ENCODE results near the gene FGF14.

Gene FGF14

DNA sequence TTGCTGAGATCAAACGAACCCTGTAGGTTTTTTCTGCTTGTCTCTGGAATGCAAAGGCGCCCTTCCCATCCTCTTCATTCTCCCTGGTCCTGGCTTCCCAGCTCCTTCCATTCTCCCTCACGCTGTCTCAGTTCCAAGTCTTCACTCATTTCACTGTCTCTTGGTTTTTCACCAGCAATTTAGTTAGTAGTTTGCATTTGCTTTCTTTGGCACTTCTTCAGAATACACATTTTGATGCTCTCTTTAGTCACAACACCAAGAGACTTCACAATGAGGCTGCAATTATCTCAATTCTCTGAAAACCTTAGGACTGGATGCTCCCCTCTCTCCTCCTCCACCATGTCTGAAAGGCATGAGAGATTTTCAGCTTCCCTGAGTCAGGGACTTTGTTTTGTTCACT, 470.7 kb downstream of the FGF14 start:
- TF ChIP-seq, protein P1, sequence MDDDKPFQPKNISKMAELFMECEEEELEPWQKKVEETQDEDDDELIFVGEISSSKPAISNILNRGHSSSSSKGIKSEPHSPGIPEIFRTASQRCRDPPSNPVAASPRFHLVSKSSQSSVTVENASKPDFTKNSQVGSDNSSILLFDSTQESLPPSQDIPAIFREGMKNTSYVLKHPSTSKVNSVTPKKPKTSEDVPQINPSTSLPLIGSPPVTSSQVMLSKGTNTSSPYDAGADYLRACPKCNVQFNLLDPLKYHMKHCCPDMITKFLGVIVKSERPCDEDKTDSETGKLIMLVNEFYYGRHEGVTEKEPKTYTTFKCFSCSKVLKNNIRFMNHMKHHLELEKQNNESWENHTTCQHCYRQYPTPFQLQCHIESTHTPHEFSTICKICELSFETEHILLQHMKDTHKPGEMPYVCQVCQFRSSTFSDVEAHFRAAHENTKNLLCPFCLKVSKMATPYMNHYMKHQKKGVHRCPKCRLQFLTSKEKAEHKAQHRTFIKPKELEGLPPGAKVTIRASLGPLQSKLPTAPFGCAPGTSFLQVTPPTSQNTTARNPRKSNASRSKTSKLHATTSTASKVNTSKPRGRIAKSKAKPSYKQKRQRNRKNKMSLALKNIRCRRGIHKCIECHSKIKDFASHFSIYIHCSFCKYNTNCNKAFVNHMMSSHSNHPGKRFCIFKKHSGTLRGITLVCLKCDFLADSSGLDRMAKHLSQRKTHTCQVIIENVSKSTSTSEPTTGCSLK (tag by site-specific recombination; IDR thresholded peaks at IDR 0.05): no peak
- TF ChIP-seq PRDM10 (tag by site-specific recombination; IDR thresholded peaks at IDR 0.05) (no peak), ZNF830 (tag by site-specific recombination; IDR thresholded peaks at IDR 0.05; ENCODE audit: low read depth) (no peak), SCRT2 (tag by site-specific recombination; IDR thresholded peaks at IDR 0.05) (no peak), ZIC2 (tag by site-specific recombination; IDR thresholded peaks at IDR 0.05) (no peak), ZNF132 (tag by site-specific recombination; IDR thresholded peaks at IDR 0.05; ENCODE audit: borderline replicate concordance) (no peak), ZNF529 (tag by site-specific recombination; IDR thresholded peaks at IDR 0.05; ENCODE audit: insufficient replicate concordance) (no peak)
- ChIA-PET CTCF (no interaction called here), POLR2A (no interaction called here)
- no peaks in the 10 kb centered on the region for H3K9me3 ChIP-seq (ENCODE audit: control insufficient read depth, insufficient read depth, low read depth, low read length)
- H3K4me1 ChIP-seq (ENCODE audit: control insufficient read depth, insufficient read depth, low read length): no peaks in the 10 kb centered on the region
- no peak overlapping the region for H3K27ac ChIP-seq (ENCODE audit: extremely low read depth, low read depth, low read length)
- H3K36me3 ChIP-seq (ENCODE audit: control insufficient read depth in 2 of 2, insufficient read depth in 1 of 2, low read length in 2 of 2): no peaks in the 10 kb centered on the region
- no peak overlapping the region for H3K4me3 ChIP-seq (ENCODE audit: low read depth, low read length)

DNA sequence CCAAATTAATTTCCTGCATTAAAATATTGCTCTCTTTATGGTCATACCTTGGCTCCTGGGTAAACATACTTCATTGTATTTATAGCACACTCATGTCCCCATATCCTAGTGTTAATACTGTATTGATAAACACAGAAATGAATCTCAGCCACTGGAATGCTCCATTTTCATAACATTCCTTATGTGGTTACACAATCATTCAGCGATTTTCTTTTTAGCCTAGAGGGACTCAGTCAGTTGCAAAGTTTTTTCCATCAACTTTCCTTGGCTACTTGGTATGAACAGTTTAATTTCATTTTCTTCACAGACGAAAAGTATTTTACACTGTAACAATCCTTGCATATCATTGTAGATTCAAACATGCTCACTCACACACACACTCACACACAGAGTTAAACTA, 471.5 kb downstream of the FGF14 start:
- no peak overlapping the region for H3K27ac ChIP-seq (ENCODE audit: extremely low read depth, low read depth, low read length)
- H3K36me3 ChIP-seq (ENCODE audit: control insufficient read depth in 2 of 2, insufficient read depth in 1 of 2, low read length in 2 of 2): no peaks in the 10 kb centered on the region
- H3K4me1 ChIP-seq (ENCODE audit: control insufficient read depth, insufficient read depth, low read length): no peaks in the 10 kb centered on the region
- POLR2A ChIA-PET: no interaction called here
- CTCF ChIA-PET: no interaction called here
- H3K4me3 ChIP-seq (ENCODE audit: low read depth, low read length): no peak overlapping the region
- no peaks in the 10 kb centered on the region for H3K9me3 ChIP-seq (ENCODE audit: control insufficient read depth, insufficient read depth, low read depth, low read length)
- TF ChIP-seq ZFP37 (tag by site-specific recombination; IDR thresholded peaks at IDR 0.05) (no peak), ZNF701 (tag by site-specific recombination; IDR thresholded peaks at IDR 0.05) (no peak), ZSCAN23 (tag by site-specific recombination; IDR thresholded peaks at IDR 0.05) (no peak), ZNF704 (tag by site-specific recombination; IDR thresholded peaks at IDR 0.05) (no peak), ZNF26 (tag by site-specific recombination; IDR thresholded peaks at IDR 0.05) (no peak)

- Histone ChIP-seq H3K4me1 (ENCODE audit: control insufficient read depth, insufficient read depth, low read length) (no peaks in the 10 kb centered on the region), H3K9me3 (ENCODE audit: control insufficient read depth, insufficient read depth, low read depth, low read length) (no peaks in the 10 kb centered on the region), H3K27ac (ENCODE audit: extremely low read depth, low read depth, low read length) (no peak overlapping the region), H3K36me3 (ENCODE audit: control insufficient read depth in 2 of 2, insufficient read depth in 1 of 2, low read length in 2 of 2) (no peaks in the 10 kb centered on the region), H3K4me3 (ENCODE audit: low read depth, low read length) (no peak overlapping the region)
- no peak for TF ChIP-seq ZNF239 (tag by site-specific recombination; IDR thresholded peaks at IDR 0.05)
- no peak for TF ChIP-seq ZNF223 (tag by site-specific recombination; IDR thresholded peaks at IDR 0.05)
- no peak for TF ChIP-seq ZNF596 (tag by site-specific recombination; IDR thresholded peaks at IDR 0.05)
- TF ChIP-seq ZNF555 (tag by site-specific recombination; conservative IDR thresholded peaks at IDR 0.05): no peak
- TF ChIP-seq, protein P2, sequence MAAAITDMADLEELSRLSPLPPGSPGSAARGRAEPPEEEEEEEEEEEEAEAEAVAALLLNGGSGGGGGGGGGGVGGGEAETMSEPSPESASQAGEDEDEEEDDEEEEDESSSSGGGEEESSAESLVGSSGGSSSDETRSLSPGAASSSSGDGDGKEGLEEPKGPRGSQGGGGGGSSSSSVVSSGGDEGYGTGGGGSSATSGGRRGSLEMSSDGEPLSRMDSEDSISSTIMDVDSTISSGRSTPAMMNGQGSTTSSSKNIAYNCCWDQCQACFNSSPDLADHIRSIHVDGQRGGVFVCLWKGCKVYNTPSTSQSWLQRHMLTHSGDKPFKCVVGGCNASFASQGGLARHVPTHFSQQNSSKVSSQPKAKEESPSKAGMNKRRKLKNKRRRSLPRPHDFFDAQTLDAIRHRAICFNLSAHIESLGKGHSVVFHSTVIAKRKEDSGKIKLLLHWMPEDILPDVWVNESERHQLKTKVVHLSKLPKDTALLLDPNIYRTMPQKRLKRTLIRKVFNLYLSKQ (tag by site-specific recombination; IDR thresholded peaks at IDR 0.05; ENCODE audit: borderline replicate concordance): no peak
- TF ChIP-seq ZBTB17 (tag by site-specific recombination; IDR thresholded peaks at IDR 0.05): no peak
- no peak for TF ChIP-seq KLF8 (tag by site-specific recombination; IDR thresholded peaks at IDR 0.05)
- TF ChIP-seq ZNF404 (tag by site-specific recombination; IDR thresholded peaks at IDR 0.05): no peak
- TF ChIP-seq ZNF664 (tag by site-specific recombination; IDR thresholded peaks at IDR 0.05): no peak
- ChIA-PET CTCF (no interaction called here), POLR2A (no interaction called here)
These were observed 476.1 kb downstream of the FGF14 start for GRCh38 chr13:101925731-101926130.
